Panc1 (cell line): ENCODE data around the gene TRPM6. TPM values are rescaled to one million over a fixed set of nuclear protein-coding genes. Genes with fewer than 3 reads are reported as not detected.

Source experiments
- total RNA-seq: library from RNA; stranded (reverse); gene quantifications from one replicate; pipeline ENCODE4 v1.2.1, GENCODE V29; 2021; ENCODE audit not compliant: unreplicated experiment

The TRPM6 gene
- total RNA-seq, 1 experiment from 2014 or later: 0.05 TPM

Other genes with a start within 250 kb of the TRPM6 start
- gene C9orf40, start 65.0 kb upstream of the TRPM6 start, total RNA-seq: 9.2 TPM
- gene CARNMT1, start 140.4 kb upstream of the TRPM6 start, total RNA-seq: 13.8 TPM
- 16.0 TPM for gene NMRK1, start 200.2 kb upstream of the TRPM6 start, total RNA-seq
- 24.6 TPM for gene OSTF1, start 200.6 kb upstream of the TRPM6 start, total RNA-seq